HG03354 (cell line): ENCODE data around the gene TRIM59.
A peak's percentile ranks its signal among the peaks of the same experiment; 100 is the strongest.

ENCODE experiments used
- ATAC-seq: cut with Tn5 transposase; IDR thresholded peaks from one replicate; pipeline ENCODE4 v1.9.1; 2021; ENCODE audit warnings: mild to moderate bottlenecking; ENCODE audit not compliant: unreplicated experiment, poor library complexity, severe bottlenecking

Gene TRIM59

GRCh38 chr3:160409812-160410610 is 39.6 kb downstream of the TRIM59 start:
- no peak for ATAC-seq

- ATAC-seq = no peak
These were observed 45.7 kb downstream of the TRIM59 start for GRCh38 chr3:160403796-160404470.

GRCh38 chr3:160403028-160403545 is 46.5 kb downstream of the TRIM59 start:
- ATAC-seq = no peak

DNA sequence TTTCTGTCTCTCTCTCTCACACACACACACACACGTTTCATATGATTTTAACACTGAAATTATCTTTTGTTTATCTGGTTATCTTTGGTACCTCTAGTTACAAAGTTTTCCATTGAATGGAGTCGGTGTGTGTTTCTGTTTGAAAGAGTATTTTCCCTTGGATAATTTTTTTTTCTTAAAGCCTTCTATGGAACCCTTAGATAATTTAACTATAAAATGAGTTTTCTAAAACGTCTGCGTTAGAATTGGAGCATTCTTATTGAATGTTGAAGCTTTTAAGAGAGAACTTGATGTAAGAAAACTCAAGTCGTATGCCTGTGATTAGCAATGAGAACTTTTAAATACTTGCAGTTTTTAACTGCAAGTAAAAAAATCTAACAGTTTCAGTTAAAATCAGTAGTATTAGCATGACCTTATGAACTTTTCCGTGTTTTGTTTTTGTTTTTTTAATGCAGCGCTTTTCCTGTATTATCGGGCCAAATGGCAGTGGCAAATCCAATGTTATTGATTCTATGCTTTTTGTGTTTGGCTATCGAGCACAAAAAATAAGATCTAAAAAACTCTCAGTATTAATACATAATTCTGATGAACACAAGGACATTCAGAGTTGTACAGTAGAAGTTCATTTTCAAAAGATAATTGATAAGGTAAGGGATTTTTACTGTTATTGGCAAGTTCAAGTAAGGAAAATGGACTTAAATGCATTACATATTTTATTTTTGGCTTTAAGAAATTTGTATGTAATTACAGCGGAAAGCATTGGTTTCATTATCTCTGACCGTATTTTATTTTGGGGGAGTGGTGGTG is 47.2 kb downstream of the TRIM59 start:
- no peak for ATAC-seq

- no peak for ATAC-seq
These were observed 48.1 kb downstream of the TRIM59 start for GRCh38 chr3:160401291-160402095.

GRCh38 chr3:160400702-160401150 is 48.9 kb downstream of the TRIM59 start:
- ATAC-seq = no peak

GRCh38 chr3:160400030-160400701 is 49.4 kb downstream of the TRIM59 start:
- ATAC-seq = peak; percentile 13

DNA sequence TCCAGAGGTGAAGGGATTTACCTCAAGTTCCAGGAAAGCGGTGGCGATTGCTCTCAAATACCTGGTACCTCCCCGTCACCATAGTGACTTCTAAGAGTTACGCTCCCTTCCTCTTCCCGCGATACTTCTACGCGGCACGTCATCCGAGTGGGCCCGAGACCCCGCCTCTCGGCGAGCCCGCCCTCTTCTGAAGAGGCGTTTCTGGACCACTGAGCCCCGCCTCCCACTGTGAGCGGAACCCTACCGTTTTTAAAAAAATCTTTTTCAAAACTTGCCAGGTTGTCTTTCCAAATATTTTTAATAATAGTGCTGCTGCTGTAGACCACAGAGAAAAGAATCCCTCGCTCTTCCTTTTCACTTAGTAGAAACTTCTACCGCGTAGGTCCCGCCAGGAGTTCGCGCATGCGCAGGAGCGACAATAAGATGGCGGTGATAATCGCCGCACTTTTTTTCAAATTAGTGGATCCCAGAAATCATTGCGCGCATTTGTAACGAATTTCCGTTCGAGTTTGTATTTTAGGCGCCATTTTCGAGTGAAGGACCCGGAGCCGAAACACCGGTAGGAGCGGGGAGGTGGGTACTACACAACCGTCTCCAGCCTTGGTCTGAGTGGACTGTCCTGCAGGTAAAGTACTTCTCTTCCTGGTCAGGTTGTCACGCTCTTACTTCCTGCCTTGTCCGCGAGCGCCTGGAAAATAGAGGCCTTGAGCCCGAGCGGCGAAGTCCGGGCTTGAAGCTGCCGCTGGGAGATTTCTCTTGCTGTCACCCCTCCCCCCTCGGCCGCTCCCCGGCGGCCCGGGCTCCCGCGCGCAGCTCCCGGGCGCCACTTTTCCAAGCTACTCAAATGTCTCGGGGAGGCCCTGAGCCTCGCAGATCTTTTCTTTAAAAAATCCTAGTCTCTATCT is 50.2 kb downstream of the TRIM59 start, which contains the start of the genes IFT80 and SMC4:
Gene IFT80, minus strand, starts transcription at position 101 of the 905 bp plus-strand sequence. CDS start 14,625 bp downstream, outside the sequence.
Gene SMC4, plus strand, starts transcription at position 526 of the 905 bp plus-strand sequence. CDS start 1,177 bp downstream, outside the sequence.
- ATAC-seq = peak; percentile 93

GRCh38 chr3:160398820-160399124 is 50.8 kb downstream of the TRIM59 start:
- peak; percentile 11 for ATAC-seq

DNA sequence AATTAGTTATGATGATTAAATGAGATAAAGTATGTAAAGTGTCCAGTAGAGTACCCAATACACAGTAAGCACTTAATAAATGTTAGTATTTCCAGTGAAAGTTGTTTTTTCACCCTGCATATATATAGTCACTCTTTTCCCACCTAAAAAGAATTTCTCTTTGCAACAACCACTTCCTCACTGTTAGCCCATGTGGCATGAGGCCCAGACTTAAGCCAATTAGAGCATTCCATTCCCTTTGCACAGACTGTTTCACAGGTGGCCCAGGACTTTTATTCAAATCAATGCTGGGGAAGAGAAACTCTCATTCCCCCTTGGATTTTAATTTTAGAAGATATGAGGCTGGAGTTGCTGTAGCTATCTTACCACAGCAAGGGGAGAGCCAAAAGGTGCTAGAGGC is 54.3 kb downstream of the TRIM59 start:
- no peak for ATAC-seq

DNA sequence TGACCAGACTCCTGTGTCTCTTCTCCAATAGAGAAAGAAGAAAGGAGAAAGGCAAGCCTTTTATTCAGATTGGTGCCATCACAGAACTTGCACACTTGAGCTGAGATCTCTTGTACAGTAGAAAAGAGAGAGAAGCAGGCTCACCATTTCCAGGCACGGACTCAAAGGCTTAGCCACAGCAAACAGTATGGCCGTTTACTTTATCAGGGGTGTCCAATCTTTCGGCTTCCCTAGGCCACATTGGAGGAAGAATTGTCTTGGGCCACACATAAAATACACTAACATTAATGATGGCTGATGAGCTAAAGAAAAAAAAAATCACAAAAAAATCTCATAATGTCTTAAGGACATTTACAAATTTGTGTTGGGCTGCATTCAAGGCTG is 55.6 kb downstream of the TRIM59 start:
- no peak for ATAC-seq

DNA sequence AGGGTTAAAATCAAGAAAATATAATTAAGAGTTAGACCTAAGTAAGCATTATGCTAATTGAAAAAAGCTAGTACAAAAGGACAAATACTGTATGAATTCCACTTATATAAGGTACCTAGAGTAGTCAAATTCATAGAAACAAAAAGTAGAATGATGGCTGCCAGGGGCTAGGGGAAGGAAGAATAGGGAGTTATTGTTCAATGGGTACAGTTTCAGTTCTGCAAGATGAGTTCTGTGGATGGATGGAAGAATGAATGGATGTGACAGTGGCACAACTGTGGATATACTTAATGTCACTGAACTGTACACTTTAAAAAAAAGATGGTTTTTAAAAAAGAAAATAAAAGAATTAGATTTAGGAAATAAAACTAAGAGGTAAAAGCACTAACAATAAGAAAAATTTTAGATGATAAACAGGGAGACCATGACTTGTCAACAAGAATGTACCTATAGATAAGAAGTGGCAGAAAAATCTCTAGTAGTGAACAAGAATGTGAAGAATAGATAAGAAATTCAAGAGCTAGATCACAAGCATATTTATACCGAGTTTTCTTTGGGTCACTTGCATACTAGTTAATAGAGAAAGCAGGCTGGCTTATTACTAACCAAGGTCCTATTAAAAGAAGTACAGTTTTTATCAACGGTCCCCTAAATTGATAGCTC is 56.1 kb downstream of the TRIM59 start:
- ATAC-seq = peak; percentile 47

- no peak for ATAC-seq
These were observed 56.8 kb downstream of the TRIM59 start for GRCh38 chr3:160392798-160393197.

GRCh38 chr3:160390565-160391138 is 58.9 kb downstream of the TRIM59 start:
- ATAC-seq = peak; percentile 81
